Epithelial cell of proximal tubule (primary cell): Measurements from ENCODE around the gene FBXL15. TPM values are rescaled to one million over a fixed set of nuclear protein-coding genes. Genes with fewer than 3 reads are reported as not detected.

ENCODE experiments used
- DNase-seq: peaks from one replicate; pipeline ENCODE4 v3.0.0-alpha.2; 2011; ENCODE audit warnings: low read depth
- H3K4me3 ChIP-seq: 2 replicates; pipeline ENCODE4 v1.5.1; 2011; ENCODE audit warnings: low read depth, mild to moderate bottlenecking, low read length
- CTCF ChIP-seq: conservative IDR thresholded peaks from 2 replicates; pipeline ENCODE4 v1.5.1; 2012; ENCODE audit warnings: low read depth, mild to moderate bottlenecking, low read length
- total RNA-seq: library from RNA; depleted of rRNA; stranded (reverse); fragments of >200 nt; gene quantifications from 2 replicates; pipeline ENCODE4 v1.2.3, GENCODE V29; 2015

The FBXL15 gene
- total RNA-seq, 1 donor from 2014 or later: 34.6 TPM

DNA sequence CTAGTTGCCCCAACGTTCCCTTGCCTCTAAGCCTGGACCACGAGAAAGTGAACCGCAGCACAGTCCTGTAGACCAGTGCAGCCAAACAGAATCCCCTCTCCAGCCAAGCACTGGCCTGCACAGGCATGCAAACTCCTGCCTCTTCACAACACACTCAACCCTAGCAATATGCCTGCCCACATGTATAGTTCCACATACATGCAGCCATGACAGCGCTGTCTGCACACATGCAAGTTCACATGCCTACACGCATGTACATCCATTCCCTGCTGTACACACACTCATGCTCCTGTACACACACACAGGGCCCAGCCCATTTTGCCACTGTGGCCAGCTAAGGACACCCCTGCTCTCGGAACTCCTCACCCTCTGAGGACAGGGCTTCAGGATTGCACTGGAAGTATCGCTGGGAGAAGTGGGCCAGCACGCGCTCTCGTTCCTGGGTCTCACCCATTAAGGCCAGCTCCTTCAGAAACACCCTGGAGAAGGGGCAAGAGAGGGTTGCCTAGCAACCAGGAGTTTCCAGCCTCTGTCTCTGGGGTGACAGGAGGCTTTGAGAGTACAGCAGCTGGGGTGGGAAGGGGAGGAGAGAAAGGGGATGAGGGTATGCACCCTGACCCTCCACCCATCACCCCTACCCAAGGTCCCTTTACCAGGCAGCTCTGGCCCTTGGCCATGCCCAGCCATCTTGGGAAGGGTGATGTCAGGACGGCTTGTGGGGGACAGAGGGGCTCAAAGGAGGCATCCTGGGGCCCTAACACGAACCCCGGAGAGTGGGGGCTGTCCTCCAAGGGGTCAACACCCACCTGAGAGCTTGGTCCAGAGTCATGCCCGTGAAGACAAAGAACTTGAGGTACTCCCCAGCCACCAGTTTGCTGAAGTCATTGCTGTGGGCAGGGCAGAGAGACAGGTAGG lies 9.0 kb upstream of the FBXL15 start:
- no peak for DNase-seq
- no peak for TF ChIP-seq CTCF
- H3K4me3 ChIP-seq: no peak overlapping the region

GRCh38 chr10:102412293-102412692 lies 8.3 kb upstream of the FBXL15 start:
- no peak for TF ChIP-seq CTCF

DNA sequence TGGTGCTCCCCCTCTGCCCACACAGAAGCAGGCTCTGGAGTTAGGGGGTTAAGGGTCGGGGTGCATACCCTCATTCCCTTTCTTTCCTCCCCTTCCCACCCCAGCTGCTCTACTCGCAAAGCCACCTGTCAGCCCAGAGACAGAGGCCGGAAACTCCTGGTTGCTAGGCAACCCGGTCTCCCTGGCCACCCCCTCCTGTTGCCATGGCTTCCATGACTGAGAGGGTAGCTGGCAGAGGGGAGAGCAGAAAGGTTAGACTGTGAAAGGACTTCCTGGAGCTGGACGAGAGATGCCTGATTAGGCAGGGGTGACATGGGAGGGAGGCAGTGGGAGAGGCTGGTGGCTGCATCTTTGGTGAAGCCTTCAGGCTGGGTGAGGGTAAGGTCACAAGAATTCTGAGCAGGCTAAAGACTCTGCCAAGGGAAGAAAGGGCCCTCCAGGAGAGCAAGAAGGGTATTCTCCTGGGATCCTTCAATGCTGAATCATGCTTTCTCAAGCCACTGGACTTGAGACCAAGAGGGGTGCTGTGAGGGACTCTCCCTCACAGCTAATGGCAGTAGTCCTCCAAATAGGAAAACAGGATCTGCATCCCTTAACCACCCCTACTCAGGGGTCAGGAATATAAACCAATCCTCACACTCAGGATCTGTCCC lies 7.5 kb upstream of the FBXL15 start:
- TF ChIP-seq CTCF: no peak
- no peak for DNase-seq
- H3K4me3 ChIP-seq: no peak overlapping the region

More at GRCh38 chr10:102412293-102412692, 8.3 kb upstream of the FBXL15 start:
- H3K4me3 ChIP-seq: no peak overlapping the region
- no peak for DNase-seq

- DNase-seq: no peak
- no peak for TF ChIP-seq CTCF
- H3K4me3 ChIP-seq: no peak overlapping the region
Observed at GRCh38 chr10:102413806-102414561, 6.7 kb upstream of the FBXL15 start.

DNA sequence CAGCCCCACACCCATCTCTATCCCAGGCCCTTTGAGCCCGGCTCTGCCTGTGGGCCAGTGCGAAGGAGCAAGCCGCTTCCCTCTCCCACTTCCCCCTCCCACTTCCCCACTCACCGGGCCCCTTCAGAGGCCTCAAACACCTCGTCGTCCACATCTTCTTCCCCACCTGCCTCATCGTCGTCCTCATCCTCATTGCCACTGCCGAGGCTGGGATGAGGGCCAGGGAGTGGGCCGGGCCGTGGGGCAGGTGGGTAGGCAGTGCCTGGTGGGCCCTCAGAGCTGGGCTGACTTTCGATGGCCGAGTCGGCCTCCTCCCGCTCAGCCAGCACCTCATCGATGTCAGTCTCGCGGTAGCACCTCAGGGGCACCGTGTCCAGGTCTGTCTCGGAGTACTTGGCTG lies 5.9 kb upstream of the FBXL15 start:
- DNase-seq: no peak
- no peak overlapping the region for H3K4me3 ChIP-seq
- no peak for TF ChIP-seq CTCF

DNA sequence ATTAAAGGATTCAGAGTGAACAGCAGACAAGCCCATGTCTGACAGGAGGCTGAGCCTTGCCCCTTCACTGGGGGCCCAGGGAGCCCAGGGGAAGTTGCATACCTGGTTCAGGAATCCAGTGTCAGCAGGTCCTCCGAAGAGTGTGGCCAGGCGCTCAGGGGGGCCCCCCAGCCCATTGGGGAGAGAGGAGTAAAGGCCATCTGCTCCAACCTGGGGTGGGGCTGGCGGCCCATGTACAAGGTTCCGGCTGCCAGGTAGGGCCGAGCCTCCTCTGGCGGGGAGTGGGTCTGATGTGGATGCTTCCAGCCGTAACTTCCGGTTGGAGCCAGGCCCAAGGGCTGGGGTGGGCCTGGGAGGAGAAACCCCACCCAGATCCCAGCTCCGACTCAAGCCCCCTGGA lies 4.4 kb upstream of the FBXL15 start:
- no peak overlapping the region for H3K4me3 ChIP-seq
- TF ChIP-seq CTCF: no peak
- no peak for DNase-seq
